GM10248 (cell line): ENCODE results near the gene MRPS24.
"Not testable (repeated sequence)": the region's sequence is repeated elsewhere in the genome, so short reads cannot be mapped to it uniquely, and the experiment has no call there.

Experiments used
- CTCF ChIA-PET: fragments of 300-600 bp; sonication (Branson Sonifier 250); formaldehyde crosslinking; extraction: SDS; loops from one replicate; lab custom pipeline; 2021; ENCODE audit warnings: antibody characterized with exemption; lab: Yijun Ruan, JAX
- POLR2A ChIA-PET: fragments of 350-650 bp; sonication (Branson Sonifier 250); formaldehyde crosslinking; extraction: SDS; loops from one replicate; lab custom pipeline; 2020; ENCODE audit warnings: antibody characterized with exemption; lab: Yijun Ruan, JAX
- DNase-seq: peaks from one replicate; pipeline ENCODE4 v3.0.0; 2012; ENCODE audit errors: extremely low spot score
- CTCF ChIP-seq: IDR thresholded peaks from 2 replicates; pipeline ENCODE4 v1.5.1; 2012; ENCODE audit warnings: mild to moderate bottlenecking, low read depth; ENCODE audit errors: extremely low read depth, missing control alignments, control extremely low read depth

Gene MRPS24

GRCh38 chr7:43905209-43905946, 36.1 kb upstream of the MRPS24 start:
- ChIA-PET CTCF (interaction anchor here (0.8 to 1.8 kb wide), 3 partner anchors 10 to 39 kb away, joined by 3 to 4 read pairs (median 3); no protein-coding TSS in a partner anchor), POLR2A (interaction anchor here (0.6 kb wide), 1 partner anchor 14 kb away, joined by 3 read pairs; no protein-coding TSS in a partner anchor)
- no peak for DNase-seq
- no peak for TF ChIP-seq CTCF

DNA sequence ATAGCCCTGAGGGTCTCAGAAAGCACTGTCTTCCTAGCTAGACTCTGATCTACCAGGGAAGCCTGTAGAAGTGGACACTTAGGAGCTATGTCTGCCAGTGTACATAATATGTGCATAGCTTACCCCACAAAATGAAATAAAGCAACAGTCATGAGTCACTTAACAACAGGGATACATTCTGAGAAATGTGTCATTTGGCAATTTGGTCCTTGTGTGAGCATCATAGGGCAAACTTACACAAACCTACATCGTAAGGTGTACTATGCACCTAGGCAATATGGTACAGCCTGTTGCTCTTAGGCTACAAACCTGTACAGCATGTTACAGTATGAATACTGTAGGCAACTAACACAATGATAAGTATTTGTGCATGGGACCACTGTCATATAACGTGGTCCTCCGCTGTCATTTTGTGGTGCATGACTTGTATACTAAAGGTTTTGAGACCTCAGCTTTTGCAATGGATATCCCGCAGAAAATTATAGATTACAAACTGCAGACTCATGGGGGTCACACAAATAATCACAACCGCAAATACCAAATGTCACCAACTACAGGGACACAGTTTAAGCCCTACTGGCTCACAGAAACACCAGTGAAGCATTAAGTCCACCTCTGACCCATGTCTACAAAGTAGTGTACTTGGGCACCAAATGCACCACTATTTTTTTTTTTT, 35.4 kb upstream of the MRPS24 start:
- ChIA-PET POLR2A (interaction anchor here (0.9 kb wide), 1 partner anchor 35 kb away, joined by 3 read pairs; the partner anchor contains the start of gene MRPS24), CTCF (interaction anchor here (0.8 to 1.8 kb wide), 5 partner anchors 10 to 39 kb away, joined by 3 to 4 read pairs (median 3); no protein-coding TSS in a partner anchor)
- no peak for TF ChIP-seq CTCF
- DNase-seq = no peak

DNA sequence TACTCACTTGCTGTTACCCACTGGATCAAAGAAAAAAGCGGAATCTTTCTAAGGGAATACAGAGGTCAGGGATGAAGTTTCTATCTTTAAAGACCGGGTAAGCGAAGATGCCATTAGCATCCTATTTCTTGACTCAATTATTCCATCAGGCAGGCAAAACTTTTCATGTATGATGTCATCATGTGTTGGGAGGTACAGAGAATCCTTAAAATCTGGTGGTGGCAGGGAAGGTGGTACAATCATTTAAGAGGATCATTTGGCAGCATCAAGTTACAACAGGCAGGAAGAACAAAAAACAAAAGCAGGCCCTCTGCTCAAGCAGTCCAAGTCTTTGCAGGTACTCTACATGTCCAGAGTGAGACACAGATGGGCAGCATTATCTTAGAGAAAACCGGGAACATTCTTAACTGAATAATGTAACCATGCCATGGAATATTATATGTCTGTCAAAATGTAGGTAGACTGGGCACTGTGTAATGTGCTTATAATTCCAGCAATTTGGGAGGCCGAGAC, 33.3 kb upstream of the MRPS24 start:
- no peak for DNase-seq
- POLR2A ChIA-PET = no interaction called here
- TF ChIP-seq CTCF = no peak
- CTCF ChIA-PET = interaction anchor here (1.1 kb wide), 1 partner anchor 12 kb away, joined by 3 read pairs; no protein-coding TSS in a partner anchor

GRCh38 chr7:43898571-43898970, 29.3 kb upstream of the MRPS24 start:
- DNase-seq, CTCF ChIA-PET, POLR2A ChIA-PET: not testable (repeated sequence)

DNA sequence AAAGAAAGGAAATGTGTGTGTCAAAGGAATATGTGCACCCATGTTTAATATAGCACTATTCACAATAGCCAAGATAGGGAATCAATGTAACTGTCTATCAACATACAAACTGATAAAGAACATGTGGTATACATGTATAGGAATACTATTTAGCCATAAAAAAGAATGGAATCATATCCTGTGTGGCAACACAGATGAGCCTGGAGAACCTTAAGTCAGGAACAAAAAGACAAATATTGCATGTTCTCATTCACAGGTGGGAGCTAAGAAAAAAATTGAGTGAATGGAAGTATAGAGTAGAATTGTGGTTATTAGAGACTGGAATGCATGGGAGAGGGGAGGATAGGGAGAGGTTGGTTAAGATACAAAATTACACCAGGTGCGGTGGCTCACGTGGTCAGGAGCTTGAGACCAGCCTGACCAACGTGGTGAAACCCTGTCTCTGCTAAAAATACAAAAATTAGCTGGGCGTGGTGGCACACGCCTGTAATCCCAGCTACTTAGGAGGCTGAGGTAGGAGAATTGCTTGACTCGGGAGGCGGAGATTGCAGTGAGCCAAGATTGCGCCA, 26.6 kb upstream of the MRPS24 start:
- POLR2A ChIA-PET = no interaction called here
- CTCF ChIA-PET = interaction anchor here (1.2 kb wide), 1 partner anchor 16 kb away, joined by 5 read pairs; no protein-coding TSS in a partner anchor
- TF ChIP-seq CTCF = no peak

GRCh38 chr7:43891069-43891955, 22.0 kb upstream of the MRPS24 start:
- POLR2A ChIA-PET = interaction anchor here (0.6 kb wide), 1 partner anchor 22 kb away, joined by 4 read pairs; the partner anchor contains the start of gene MRPS24
- CTCF ChIA-PET = no interaction called here
- no peak for TF ChIP-seq CTCF
- no peak for DNase-seq

More for the DNA sequence above, 26.6 kb upstream of the MRPS24 start:
- DNase-seq = no peak
